Activated T-cell treated with anti-CD3 and anti-CD28 coated beads, Interleukin-2, amount 50 U/mL, for 72 hours (primary cell): ENCODE results near the gene GNAT3. TPM values are rescaled to one million over a fixed set of nuclear protein-coding genes. Genes with fewer than 3 reads are reported as not detected.

Experiments used
- ATAC-seq, 2 donors: fragments of 150-1000 bp; cut with Tn5 transposase; replicated peaks in 1 of 2; 2 replicates each; pipeline ENCODE4 v1.10.0; 2021; ENCODE audit warnings: moderate library complexity in 2 of 2, mild to moderate bottlenecking in 1 of 2
- DNase-seq, 2 donors: peaks; one replicate each; pipeline ENCODE4 v3.0.0; 2021 to 2022; ENCODE audit warnings: mixed read lengths in 1 of 2
- H3K27ac Mint-ChIP-seq: one replicate; pipeline ENCODE4 v1.8.0; 2022; ENCODE audit warnings: mild to moderate bottlenecking, moderate library complexity, mixed read lengths
- H3K27me3 Mint-ChIP-seq: one replicate; pipeline ENCODE4 v1.8.0; 2022; ENCODE audit warnings: low read depth, mixed read lengths
- H3K36me3 Mint-ChIP-seq, 2 donors: one replicate each; pipeline ENCODE4 v1.8.0; 2022; ENCODE audit warnings: mixed read lengths in 2 of 2, mild to moderate bottlenecking in 1 of 2; ENCODE audit not compliant: insufficient read depth in 2 of 2
- H3K4me1 Mint-ChIP-seq: one replicate; pipeline ENCODE4 v1.8.0; 2022; ENCODE audit warnings: low read depth, mixed read lengths
- H3K4me3 Mint-ChIP-seq, 2 donors: one replicate each; pipeline ENCODE4 v1.8.0; 2022; ENCODE audit warnings: mild to moderate bottlenecking in 2 of 2, mixed read lengths in 2 of 2, moderate library complexity in 2 of 2
- H3K9me3 Mint-ChIP-seq, 2 donors: one replicate each; pipeline ENCODE4 v1.8.0; 2022; ENCODE audit warnings: mixed read lengths in 2 of 2
- total RNA-seq, 2 donors: library from RNA; stranded (reverse); gene quantifications; one replicate each; pipeline ENCODE4 v1.2.3, GENCODE V29; 2022

Gene GNAT3
- total RNA-seq, 2 donors from 2014 or later = not detected

DNA sequence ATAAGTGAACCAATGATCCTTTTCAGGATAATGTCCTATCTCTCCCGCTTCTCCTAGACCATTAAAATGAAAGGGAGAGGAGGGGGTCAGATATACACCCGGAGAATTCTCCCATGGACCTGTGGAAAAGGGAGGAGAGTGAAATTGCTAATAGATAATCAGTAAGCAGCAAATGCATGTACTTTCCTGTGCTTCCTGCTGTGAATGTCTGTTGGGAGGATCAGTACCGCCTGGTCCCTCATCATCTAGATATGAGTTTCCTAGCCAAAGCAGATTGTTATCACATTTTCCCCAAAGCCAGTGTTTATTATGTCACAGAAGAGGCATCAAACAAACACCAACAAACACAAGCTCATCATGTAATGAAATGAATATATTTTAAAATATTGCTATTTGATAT lies 96.8 kb downstream of the GNAT3 start:
- H3K36me3 Mint-ChIP-seq = no peaks in the 10 kb centered on the region
- peaks cover 13% of the 10 kb centered on the region for H3K4me1 Mint-ChIP-seq
- H3K4me3 Mint-ChIP-seq = no peak overlapping the region
- peaks cover 6% of the 10 kb centered on the region for H3K27me3 Mint-ChIP-seq
- H3K27ac Mint-ChIP-seq = no peak overlapping the region
- H3K9me3 Mint-ChIP-seq = peaks cover 0 to 2% of the 10 kb centered on the region in 2 donors
- no peak for DNase-seq
- ATAC-seq = no peak

DNA sequence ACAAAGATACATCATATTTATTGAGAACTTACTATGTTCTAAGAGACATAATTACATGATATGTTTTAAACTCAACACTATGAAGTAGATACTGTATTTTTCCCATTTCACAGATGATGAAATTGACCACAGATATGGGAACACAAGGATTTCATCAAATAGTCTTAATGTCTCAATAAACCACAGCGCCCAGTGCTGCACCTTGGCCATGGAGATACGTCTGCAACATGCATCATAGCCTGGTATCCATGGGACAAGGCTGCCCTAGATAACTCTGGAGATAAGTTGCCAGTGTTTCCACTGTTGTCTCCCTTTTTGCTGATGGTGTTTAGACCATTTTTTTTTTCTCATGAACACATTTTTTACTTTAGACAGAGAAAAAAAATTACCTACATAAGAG lies 97.5 kb downstream of the GNAT3 start:
- no peak for ATAC-seq
- no peak for DNase-seq
- H3K9me3 Mint-ChIP-seq = peaks cover 0 to 2% of the 10 kb centered on the region in 2 donors
- no peak overlapping the region for H3K27ac Mint-ChIP-seq
- H3K36me3 Mint-ChIP-seq = no peaks in the 10 kb centered on the region
- peaks cover 6% of the 10 kb centered on the region for H3K27me3 Mint-ChIP-seq
- H3K4me1 Mint-ChIP-seq = peaks cover 13% of the 10 kb centered on the region
- no peak overlapping the region for H3K4me3 Mint-ChIP-seq

DNA sequence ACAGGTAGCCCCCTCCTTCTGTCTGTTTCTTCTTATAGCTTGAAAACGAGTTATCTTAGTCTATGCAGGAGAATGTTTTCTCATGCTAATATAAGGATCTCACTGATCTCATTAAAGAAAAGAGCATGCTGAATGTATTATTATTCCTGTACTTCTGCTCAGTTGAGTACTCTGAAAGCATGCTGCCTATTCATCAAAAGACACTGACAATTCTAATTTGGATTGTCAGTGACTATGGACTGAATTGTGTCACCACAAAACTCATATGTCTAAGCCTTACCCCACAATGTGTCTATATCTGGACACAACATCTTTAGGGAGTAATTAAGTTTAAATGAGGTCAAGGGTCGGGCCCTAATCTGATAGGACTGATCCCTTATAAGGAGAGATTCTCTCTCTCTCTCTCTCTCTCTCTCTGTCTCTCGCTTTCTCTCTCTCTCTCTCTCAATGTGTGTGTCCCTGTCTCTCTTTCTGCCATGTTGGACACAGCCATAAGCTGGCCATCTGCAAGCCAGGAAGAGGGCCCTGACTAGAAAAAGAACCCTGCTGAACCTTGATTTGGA lies 98.4 kb downstream of the GNAT3 start:
- Mint-ChIP-seq H3K4me3 (no peak overlapping the region), H3K27me3 (peaks cover 6% of the 10 kb centered on the region), H3K4me1 (peaks cover 13% of the 10 kb centered on the region), H3K9me3 (peaks cover 0 to 2% of the 10 kb centered on the region in 2 donors), H3K27ac (no peak overlapping the region), H3K36me3 (no peaks in the 10 kb centered on the region)
- ATAC-seq (no peak), DNase-seq (no peak)

DNA sequence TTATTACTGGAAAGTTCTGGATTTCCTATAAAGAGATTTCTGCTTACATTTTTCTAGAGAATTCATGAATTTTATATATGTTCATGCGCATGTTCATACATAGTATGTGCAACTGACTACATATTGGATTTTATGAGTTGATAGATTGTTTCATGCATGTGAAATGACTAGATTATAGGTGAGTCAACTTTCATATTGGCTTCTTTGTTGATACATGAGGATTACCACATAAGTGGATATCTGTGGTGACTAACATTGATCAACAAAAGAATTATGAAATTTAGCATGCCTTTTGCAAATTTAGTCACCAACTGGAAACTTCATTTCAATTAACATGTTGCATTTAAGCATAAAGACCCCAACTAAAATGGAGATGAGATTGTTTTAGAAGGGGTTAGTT lies 99.0 kb downstream of the GNAT3 start:
- H3K36me3 Mint-ChIP-seq = no peaks in the 10 kb centered on the region
- H3K27me3 Mint-ChIP-seq = peaks cover 6% of the 10 kb centered on the region
- no peak overlapping the region for H3K4me3 Mint-ChIP-seq
- H3K27ac Mint-ChIP-seq = no peak overlapping the region
- H3K9me3 Mint-ChIP-seq = peaks cover 0 to 2% of the 10 kb centered on the region in 2 donors
- DNase-seq (no peak), ATAC-seq (peak; percentile 79 to 89)
- H3K4me1 Mint-ChIP-seq = peaks cover 13% of the 10 kb centered on the region

DNA sequence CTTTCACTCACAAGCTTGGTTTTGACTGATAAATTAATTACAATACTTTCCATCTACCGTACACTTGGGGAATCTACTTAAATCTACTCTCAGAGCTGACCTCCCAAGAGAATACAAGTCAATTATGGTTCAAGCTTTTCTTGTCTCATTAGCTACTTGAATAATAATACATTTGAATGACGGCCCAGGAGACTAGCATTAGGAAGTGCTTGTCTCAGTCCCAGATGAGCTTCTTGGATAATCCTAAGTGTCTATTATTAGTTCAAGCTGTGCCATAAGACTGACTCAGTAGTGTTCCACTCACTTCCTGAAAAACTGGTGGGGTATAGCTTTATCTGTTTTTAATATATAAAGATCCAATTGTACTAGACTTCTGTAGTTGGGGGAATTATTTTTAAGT lies 100.2 kb downstream of the GNAT3 start:
- Mint-ChIP-seq H3K4me1 (peaks cover 13% of the 10 kb centered on the region), H3K9me3 (peaks cover 2 to 5% of the 10 kb centered on the region in 2 donors), H3K4me3 (no peak overlapping the region), H3K27ac (no peak overlapping the region), H3K27me3 (peaks cover 6% of the 10 kb centered on the region), H3K36me3 (no peaks in the 10 kb centered on the region)
- ATAC-seq = no peak
- DNase-seq = no peak

DNA sequence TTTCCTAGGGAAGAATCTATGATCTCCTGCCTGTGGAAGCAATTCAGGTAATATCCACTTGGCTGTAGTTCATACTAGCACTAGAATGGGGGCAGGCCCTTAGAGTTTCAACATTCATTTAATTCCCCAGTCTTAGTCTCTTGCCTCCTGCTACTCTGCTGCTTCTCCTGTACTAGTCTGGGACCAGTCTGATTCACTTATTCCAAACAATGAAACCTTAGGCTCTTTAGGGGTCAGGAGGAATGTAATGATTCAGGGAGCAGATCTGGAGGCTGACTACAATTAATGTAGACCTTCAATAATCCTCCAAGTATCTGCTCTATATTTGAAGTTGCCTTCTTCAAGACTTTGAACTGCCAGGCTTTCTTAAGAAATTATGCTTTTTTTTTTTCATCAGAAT lies 101.8 kb downstream of the GNAT3 start:
- ATAC-seq (no peak), DNase-seq (no peak)
- Mint-ChIP-seq H3K27ac (no peak overlapping the region), H3K36me3 (no peaks in the 10 kb centered on the region), H3K27me3 (peaks cover 6% of the 10 kb centered on the region), H3K4me3 (no peak overlapping the region), H3K4me1 (peaks cover 13% of the 10 kb centered on the region), H3K9me3 (peaks cover 2 to 7% of the 10 kb centered on the region in 2 donors)

Other genes starting within 250 kb of the GNAT3 start
- under 1 TPM; 0.21 to 0.65 TPM for gene CD36, start 126.6 kb upstream of the GNAT3 start, total RNA-seq